Measurements from ENCODE around the gene GADD45A. TPM values are rescaled to one million over a fixed set of nuclear protein-coding genes. Genes with fewer than 3 reads are reported as not detected.
A peak's percentile ranks its signal among the peaks of the same experiment; 100 is the strongest.
"Not testable (repeated sequence)": the region's sequence is repeated elsewhere in the genome, so short reads cannot be mapped to it uniquely, and the experiment has no call there.

The GADD45A gene, protein sequence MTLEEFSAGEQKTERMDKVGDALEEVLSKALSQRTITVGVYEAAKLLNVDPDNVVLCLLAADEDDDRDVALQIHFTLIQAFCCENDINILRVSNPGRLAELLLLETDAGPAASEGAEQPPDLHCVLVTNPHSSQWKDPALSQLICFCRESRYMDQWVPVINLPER
- 34.5 TPM for total RNA-seq

DNA sequence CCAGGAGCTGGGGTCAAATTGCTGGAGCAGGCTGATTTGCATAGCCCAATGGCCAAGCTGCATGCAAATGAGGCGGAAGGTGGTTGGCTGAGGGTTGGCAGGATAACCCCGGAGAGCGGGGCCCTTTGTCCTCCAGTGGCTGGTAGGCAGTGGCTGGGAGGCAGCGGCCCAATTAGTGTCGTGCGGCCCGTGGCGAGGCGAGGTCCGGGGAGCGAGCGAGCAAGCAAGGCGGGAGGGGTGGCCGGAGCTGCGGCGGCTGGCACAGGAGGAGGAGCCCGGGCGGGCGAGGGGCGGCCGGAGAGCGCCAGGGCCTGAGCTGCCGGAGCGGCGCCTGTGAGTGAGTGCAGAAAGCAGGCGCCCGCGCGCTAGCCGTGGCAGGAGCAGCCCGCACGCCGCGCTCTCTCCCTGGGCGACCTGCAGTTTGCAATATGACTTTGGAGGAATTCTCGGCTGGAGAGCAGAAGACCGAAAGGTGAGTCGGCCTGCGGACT, at the start of gene GADD45A:
GADD45A (plus strand) TSS at position 135 of the 491 bp plus-strand sequence; CDS start at position 429, 294 bp downstream.
- peak; percentile 90 for ATAC-seq

DNA sequence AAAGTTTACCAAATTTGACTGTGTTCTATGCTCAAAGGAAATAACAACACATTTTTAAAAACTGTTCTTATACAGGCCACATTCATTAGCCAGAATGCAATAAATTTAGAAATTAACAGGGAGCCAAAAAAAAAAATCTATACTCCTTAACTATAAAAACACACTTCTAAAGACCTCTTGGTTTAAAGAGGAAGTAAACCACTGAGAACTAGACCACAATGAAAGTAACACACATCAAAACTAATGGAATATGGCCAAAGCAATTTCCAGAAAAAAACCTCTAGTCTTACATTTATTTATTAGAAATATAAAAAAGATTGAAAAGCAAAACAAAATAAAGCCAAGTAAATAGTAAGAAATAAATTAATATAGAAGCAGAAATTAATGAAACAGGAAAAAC, 48.9 kb upstream of the GADD45A start:
- no peak for ATAC-seq

DNA sequence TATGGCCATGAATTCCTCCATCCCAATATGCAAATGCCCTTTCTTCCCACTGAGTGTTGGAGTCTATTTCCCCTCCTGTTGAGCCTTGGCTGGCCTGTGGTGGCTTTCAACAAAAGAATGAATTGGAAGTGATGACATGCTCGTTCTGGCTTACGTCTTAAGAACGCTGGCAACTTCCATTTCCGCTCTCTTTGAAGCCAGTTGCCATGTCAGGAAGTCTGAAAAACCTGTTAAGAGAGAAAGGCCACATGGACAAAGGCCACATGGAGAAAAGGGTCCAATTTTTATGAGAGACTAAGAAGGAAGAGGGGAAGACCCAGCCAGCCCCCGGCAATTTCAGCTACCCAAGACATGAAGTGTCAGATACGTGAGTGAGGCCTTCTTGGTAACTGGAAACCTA, 45.6 kb upstream of the GADD45A start:
- no peak for ATAC-seq

DNA sequence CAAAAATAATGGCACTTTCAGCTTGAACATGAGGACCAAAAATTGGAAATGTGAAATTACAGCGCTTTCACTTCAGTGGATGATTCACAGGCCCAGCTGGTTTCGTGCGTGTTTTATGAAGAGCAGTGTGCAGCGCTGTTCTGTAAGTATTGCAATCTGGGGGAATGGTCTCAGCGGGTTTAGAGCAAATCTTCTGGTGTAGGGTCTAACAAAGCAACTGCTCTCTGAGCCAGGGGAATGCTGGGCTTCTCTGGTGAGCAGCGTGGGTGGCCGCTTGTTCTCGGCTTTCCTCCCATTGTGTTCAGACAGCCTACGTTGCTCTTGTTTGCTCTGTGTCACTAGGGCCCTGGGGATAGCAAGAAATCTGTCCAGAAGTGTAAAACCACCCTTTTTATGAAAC, 42.4 kb upstream of the GADD45A start:
- ATAC-seq = no peak

DNA sequence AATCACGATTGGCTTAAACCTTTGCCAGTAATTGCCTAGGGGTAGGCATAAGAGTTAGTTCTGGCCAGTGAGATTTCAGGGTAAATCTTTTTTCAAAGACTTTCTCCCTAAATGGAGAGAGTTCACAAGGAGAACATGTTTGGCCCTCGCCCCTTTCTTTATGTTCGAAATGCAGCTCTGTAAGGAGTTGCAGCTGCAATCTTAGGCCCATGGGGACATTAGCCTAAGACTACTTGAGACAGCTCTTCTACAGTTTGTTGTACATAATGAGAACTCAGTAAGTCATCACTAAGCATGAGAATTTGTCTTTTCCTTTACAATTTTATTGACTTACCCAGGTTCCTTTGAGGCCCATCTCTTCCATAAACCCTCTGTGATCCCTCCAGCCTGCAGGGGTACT, 40.4 kb upstream of the GADD45A start:
- no peak for ATAC-seq

DNA sequence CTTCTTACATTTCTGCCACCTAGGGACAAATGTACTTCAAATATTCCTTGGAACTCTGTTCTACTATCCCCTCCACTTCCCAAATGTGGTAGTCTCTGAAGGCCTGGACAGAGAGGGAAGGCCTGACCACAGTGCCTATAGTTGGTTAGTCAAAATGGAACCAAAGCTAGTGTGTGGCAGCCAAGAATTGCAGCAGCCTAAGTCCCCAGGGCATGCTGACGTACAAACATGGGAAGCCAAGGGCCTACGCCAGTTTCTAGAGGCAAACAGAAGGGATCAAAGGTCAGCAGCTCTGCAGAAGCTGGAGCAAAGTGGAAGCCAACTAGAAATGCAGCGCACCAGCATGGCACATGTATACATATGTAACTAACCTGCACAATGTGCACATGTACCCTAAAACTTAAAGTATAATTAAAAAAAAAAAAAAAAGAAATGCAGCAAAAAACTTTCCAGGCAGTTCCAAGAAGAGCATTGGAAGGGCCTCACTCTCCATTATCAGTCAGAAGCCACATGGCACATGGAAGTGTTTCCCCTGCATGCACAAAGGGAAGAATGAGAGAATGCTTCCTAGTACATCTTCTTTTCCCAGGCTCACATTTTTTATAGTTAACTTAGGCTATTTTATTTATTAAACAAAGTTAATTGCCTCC, 39.4 kb upstream of the GADD45A start:
- no peak for ATAC-seq

DNA sequence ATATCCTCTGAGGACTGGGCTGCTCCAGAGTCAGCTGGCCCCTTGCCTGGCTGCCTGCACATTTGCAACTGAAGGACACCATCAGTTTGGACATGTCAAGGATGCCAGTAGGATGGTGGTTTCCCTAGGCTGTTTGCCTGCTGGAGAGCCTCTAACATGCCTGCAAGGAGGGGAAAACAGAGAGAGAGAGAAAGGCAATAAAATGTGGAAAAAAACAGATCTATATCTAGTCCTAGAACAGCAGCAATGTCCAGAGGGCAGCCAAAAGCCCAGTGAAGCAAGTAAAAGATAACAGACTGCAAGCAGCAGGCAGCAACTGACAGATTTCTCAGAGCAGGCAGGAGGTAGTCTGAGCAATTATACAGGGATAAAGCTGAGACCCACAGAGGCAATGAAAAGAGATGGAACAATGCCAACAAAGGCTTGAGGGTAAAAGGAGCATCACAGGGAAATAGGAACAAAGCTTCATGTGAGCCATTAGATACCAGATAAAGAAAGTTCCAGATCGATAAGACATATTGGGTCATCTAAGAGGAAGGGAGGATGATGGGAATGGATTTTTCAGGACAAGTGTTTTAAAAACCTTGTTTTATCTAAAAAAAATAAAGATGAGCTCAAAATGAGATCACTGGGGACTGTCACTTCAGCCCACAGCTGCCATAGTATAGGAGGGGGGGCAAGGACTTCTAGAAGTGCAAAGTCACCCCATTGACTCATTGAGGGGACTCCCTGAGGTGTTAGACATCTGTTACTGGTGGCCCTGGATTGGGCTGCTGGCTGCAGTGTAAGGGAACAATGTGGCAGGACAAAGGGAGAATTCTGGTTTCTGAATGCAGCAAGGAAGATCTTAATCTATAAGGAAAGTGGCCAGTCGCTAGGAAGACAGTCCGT, 38.6 kb upstream of the GADD45A start:
- ATAC-seq = no peak

DNA sequence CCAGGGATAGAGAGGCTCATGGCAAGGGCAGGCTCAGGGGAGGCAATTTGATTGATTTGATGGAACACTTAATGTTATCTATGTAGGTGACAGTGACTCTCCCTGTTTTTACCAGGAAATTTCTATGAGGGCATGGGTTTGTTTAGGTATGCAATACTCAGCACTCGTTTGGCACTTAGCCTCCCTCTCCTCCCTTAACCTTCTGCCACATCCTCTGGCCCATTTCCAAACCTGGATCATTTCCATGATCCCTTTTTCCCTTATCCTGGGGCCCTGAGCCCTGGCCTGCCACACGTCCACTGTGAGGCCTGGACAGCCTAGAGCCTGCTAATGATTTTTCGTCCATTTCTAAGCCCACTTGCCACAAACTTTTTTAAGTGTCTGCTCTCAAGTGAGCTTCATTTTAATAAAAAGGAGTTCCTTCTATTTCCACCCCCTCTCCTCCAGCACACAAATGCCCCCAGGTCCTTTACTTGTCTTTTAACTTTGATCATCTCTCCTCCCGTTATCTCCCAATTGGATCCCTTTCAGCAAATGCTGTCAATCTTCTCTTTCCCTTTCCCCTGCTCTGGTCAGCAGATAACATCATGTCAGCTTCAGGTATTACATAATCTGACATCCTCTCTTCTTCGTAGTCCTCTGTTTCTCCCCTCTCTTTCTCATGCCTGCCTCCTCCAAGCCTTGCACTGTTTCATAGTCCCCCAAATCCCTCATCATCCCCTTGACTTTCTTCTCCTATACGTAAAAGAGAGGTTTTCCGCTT, 37.8 kb upstream of the GADD45A start:
- no peak for ATAC-seq

DNA sequence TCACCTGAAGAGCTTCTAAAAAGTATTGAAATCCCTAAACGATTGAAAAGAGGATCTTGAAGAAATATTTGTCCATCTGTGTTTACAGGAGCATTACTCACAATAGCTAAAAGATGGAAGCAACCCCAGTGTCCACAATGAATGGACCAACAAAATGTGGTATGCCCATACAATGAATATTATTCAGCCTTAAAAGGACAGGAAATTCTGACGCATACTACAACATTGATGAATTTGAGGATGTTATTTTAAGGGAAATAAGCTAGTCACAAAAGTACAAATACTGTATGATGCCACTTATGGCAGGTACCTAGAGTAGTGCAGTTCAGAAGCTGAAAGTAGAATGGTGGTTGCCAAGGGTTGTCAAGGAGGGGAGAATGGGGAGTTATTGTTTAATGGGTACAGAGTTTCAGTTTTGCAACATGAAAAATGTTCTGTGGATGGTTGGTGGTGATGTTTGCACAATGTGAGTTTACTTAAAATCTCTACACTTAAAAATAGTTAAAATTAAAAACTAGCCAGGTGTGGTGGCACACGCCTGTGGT, 37.1 kb upstream of the GADD45A start:
- ATAC-seq = no peak

DNA sequence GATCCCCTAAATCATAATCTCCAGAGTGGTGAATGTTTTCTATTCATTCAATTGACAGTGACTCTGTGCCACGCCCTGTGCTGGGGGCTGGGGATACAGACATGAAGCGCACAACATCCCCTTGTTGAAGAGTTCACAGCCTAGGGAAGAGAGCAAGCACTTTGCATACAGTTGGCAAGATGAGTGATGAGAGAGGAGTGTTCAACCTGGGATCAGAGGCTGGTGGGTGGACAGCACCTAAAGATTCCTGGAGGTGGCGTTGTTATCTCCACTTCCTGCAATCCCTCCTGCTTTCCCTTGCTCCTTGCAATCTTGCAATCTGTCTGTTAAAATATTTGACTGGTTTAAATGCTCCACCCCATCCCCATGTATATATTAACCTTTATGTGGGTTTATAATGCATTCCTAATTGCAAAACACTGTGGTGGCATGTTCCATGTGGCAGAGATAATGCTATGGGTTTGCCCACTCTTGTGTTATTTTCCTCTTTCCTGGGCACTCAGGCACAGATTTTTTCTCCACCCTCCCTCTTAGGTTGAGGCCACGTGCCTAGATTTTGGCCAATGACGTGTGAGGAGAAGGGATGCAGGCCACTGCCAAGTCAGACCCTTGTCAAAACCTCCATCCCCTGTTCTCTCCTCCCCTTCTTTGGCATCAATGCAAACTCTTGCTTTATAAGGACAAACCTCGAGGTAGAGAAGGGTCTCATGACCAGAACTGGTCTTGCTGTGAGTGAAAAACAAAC, 36.2 kb upstream of the GADD45A start:
- ATAC-seq = no peak

DNA sequence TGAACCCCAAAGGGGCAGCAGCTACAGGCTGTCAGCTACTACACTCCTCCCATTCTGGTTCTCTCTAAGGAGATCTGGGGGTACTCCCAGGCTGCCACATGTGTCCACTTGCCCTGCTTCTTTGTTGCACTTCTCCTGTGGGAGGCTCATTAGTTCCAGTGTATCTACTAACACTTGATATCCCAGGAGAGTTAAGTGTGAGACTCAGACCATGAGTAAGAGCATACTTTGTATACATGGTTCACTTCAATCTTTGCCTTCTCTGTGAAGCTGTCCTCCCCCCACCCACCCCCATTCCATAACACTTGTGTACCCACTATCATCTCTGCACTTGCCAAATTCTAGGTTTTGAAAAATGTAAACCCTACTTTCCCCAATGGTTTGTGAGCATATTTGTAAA, 34.9 kb upstream of the GADD45A start:
- ATAC-seq = no peak

DNA sequence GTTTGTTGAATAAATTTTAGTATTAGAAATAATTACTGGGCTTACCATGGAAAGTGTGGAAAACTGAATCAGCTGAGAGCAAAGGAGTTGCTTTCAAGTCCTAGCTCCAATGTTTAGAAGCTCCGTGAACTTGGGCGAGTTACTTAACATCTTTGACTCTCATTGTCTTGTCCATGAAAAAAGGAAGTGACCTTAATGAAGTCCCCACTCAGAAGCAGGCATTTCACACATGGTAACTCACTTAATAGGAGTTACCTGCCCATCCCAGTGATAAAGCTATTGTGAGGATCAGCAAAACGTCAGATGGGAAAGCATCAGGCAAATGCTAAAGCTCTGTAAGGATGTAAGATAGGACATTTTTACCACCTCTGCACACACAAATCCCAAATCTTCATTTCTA, 34.0 kb upstream of the GADD45A start:
- no peak for ATAC-seq

DNA sequence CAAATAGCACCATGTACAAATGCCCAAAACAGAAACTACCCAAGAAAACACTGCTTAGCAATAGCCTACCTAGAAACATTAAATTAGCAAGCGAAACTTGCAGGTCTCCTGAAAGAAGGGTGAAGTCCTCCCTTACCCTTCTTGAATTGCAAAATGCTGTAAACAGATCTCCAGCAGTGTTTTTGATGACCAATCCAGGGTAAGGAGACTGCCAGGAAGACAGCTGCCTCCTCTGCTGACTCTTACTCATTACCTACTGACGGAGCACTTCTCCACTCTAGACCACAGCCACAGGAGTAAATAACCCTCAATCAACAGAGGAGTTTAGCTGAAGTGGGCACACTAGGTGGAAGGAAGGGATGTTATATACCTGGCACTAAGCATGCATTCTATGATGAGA, 32.2 kb upstream of the GADD45A start:
- ATAC-seq = peak; percentile 15

DNA sequence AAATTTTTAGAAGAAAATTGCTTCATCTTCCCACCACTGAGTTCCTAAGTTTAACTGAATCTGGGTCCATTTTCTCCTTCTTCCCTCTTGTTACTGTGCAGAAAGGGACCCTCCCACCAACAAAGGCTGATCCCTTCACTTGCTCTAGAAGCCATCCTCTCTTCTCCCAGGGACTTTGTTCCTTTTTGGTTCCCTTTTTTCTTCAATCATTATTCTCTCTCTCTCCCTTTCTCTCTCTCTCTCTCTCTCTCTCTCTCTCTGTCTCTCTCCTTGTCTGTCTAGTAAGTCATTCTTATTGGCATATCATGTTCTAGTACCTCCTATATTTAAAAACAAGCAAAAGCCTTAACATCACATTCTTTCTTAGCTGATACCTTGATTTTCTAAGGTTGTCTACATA, 31.7 kb upstream of the GADD45A start:
- no peak for ATAC-seq

DNA sequence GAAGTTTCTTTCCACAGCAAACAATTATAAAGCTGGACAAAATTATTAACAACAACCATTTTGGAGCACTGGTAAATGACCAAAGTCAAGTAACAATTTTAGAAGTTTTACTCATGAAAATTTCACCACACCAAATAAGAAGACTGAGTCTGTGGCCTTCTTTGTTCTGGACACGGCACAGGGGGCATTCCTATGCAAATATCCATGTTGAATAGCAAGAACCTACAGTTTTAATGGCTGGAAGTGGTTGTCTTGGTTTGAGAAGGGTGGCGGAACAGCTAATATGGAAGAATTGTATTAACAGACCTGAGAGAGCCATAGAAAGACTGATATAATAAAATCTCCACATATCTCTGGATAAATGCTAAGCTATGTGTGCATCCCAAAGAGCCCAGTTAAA, 29.4 kb upstream of the GADD45A start:
- no peak for ATAC-seq

DNA sequence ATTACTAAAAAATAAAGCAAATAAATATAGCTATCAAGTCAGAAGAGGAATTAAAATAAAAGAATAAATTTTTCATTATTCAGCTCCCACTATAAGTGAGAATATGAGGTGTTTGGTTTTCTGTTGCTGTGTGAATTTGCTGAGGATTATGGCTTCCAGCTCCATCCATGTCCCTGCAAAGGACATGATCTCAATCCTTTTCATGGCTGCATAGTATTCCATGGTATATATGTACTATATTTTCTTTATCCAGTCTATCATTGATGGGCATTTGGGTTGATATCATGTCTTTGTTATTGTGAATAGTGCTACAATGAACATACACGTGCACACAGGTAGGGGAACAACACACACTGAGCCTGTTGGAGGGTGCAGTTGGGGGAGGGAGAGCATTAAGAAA, 27.8 kb upstream of the GADD45A start:
- ATAC-seq = not testable (repeated sequence)

DNA sequence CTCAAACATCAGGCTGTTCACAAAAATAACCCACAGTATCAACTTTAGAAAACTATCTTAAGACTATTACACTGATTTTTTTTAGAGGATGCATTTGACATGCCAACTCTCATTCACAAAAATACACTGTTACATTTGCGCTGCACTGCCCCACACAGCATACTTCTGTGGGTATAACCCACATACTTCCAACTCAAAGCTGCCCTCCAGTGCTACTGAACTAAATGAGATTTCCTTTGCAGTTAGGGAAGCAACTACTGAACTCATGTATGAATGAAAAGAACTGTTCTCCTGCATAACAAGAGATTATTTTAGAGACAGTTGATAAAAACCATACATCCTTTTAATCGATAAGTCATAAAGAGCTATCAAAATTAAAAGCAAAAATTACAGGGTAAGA, 25.8 kb upstream of the GADD45A start:
- ATAC-seq = no peak

DNA sequence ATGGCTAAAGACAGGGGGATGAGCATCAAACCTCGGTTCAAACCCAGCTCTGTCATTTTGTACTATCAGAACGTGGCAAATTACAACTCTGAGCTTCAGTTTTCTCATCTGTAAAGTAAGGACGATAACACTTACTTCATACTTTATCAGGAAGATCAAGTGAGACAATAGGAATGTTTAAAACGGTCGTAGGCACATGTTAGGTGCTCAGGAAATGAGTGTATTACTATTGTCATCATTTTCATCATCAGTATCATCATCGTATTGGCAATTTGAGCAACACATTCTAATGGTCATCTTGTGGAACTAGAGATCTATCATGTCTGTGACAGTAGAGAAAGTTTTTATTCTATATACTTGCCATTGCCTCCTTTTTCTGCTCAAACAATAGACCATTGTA, 22.1 kb upstream of the GADD45A start:
- ATAC-seq = no peak

DNA sequence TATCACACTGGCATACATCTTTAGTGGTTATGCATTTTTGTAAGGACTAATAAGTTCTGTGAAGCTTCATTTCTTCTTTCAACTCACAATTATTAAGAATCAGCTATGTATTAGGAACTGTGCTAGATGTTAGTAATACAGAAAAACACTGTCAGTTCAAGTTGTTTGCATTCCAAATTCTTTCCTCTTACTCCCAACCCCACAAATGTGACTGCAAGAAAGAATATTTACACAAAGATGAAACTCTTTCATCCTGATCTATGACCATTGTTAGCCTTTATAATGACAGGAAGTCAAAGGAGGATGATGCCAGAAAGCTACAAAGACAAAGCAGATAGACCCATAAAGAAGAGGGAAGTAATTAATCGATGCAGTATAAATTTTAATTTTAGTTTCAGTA, 21.0 kb upstream of the GADD45A start:
- ATAC-seq = no peak

DNA sequence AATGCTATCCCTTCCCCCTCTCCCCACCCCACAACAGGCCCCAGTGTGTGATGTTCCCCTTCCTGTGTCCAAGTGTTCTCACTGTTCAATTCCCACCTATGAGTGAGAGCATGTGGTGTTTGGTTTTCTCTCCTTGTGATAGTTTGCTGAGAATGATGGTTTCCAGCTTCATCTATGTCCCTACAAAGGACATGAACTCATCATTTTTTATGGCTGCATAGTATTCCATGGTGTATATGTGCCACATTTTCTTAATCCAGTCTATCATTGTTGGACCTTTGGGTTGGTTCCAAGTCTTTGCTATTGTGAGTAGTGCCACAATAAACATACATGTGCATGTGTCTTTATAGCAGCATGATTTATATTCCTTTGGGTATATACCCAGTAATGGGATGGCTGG, 19.7 kb upstream of the GADD45A start:
- not testable (repeated sequence) for ATAC-seq

DNA sequence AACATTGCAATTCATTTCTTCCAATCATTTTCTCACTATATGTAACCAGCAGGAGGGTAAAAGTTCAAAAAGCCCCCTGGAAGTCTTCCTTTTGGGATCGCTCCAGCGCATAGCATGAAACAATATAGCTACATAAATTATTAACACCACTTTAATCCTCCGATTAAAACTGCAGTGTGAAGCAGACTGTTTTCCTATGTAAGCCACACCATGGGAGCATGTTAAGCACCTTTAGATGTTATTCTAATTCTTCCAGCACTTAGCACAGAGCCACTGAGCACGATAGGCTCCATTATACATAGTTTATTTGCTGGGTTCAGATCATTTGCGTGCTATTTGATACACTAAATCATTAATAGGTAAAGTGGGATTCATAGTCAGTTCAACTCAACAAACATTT, 18.4 kb upstream of the GADD45A start:
- ATAC-seq = no peak

DNA sequence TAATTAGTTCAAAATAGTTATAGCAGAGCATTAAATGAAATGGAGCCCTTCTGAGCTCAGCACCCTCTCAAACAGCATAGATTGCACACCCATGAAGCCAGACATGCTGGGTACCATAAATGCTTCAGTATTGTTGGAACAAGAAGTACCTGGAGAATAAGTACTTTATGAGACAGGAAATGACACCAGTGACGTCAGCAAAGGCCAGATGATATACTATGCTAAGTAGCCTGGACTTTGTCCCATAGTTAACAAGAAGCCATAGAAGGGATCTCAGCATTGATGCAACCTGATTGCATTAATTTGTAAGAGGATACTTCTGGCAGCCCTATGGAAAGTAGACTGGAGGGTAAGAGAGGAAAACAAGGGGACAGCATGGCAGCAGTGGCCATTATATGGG, 16.3 kb upstream of the GADD45A start:
- no peak for ATAC-seq
